Activated CD8-positive, alpha-beta T cell treated with anti-CD3 and anti-CD28 coated beads, Interleukin-2, amount 10 ng/mL, durations not matched to agents 7 days and 5 days (primary cell): ENCODE results near the gene CHD5. TPM values are rescaled to one million over a fixed set of nuclear protein-coding genes. Genes with fewer than 3 reads are reported as not detected.
A peak's percentile ranks its signal among the peaks of the same experiment; 100 is the strongest.

ENCODE experiments used
- ATAC-seq: fragments of 150-1000 bp; cut with Tn5 transposase; one replicate; pipeline ENCODE4 v1.10.0; 2021; ENCODE audit warnings: moderate library complexity
- CTCF ChIA-PET: fragments of 350-600 bp; sonication (Branson Sonifier 250); formaldehyde crosslinking; loops from one replicate; lab custom pipeline; 2021; ENCODE audit warnings: antibody characterized with exemption; lab: Charles Lee
- POLR2A ChIA-PET: fragments of 350-600 bp; sonication (Branson Sonifier 250); formaldehyde crosslinking; loops from one replicate; lab custom pipeline; 2021; ENCODE audit warnings: antibody characterized with exemption; lab: Charles Lee
- DNase-seq: peaks from one replicate; pipeline ENCODE4 v3.0.0-alpha.2; 2020
- H3K27ac Mint-ChIP-seq: one replicate; pipeline ENCODE4 v1.8.0; 2021; ENCODE audit warnings: mild to moderate bottlenecking, mixed read lengths
- H3K27me3 Mint-ChIP-seq: one replicate; pipeline ENCODE4 v1.8.0; 2021; ENCODE audit warnings: low read depth, mixed read lengths
- H3K36me3 Mint-ChIP-seq: one replicate; pipeline ENCODE4 v1.8.0; 2021; ENCODE audit warnings: low read depth, mixed read lengths
- H3K4me1 Mint-ChIP-seq: one replicate; pipeline ENCODE4 v1.8.0; 2021; ENCODE audit warnings: low read depth, mixed read lengths
- H3K4me3 Mint-ChIP-seq: one replicate; pipeline ENCODE4 v1.8.0; 2021; ENCODE audit warnings: mild to moderate bottlenecking, mixed read lengths
- H3K9me3 Mint-ChIP-seq: one replicate; pipeline ENCODE4 v1.8.0; 2022; ENCODE audit warnings: mixed read lengths; ENCODE audit not compliant: insufficient read depth
- total RNA-seq, 2 experiments: library from RNA; stranded (reverse); gene quantifications; one replicate each; pipeline ENCODE4 v1.2.3, GENCODE V29; 2021

CHD5 gene
- total RNA-seq, 2 experiments from 2014 or later: 0.23 to 0.47 TPM

DNA sequence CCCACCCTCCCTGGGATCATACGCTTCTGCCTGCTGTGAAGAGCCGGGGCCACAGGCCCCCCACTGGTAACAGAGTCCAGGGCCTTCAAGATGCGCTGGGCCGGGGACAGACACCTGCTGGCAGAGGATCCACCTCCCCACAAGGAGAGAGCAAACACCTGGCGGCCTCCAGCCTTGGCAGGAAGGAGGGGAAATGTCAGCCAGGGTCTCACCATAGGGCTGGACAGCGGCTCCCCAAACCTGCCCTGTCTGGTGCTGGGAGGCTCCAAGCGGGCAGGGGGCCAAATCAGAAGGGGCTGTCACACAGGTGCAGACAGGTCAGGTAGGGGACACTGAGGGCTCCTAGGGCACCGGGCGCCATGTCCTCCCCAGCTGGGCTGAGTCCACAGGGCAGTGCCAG lies 75.5 kb downstream of the CHD5 start:
- DNase-seq (no peak), ATAC-seq (no peak)
- no peaks in the 10 kb centered on the region for H3K36me3 Mint-ChIP-seq
- CTCF ChIA-PET: no interaction called here
- no peak overlapping the region for H3K27ac Mint-ChIP-seq
- POLR2A ChIA-PET: no interaction called here
- H3K4me1 Mint-ChIP-seq: no peaks in the 10 kb centered on the region
- no peak overlapping the region for H3K4me3 Mint-ChIP-seq
- H3K27me3 Mint-ChIP-seq: peaks cover 5% of the 10 kb centered on the region
- no peaks in the 10 kb centered on the region for H3K9me3 Mint-ChIP-seq

GRCh38 chr1:6103854-6104530 lies 76.1 kb downstream of the CHD5 start:
- Mint-ChIP-seq H3K27ac (no peak overlapping the region), H3K36me3 (peaks cover 2% of the 10 kb centered on the region), H3K4me1 (no peaks in the 10 kb centered on the region), H3K9me3 (no peaks in the 10 kb centered on the region), H3K27me3 (peaks cover 5% of the 10 kb centered on the region), H3K4me3 (no peak overlapping the region)
- ATAC-seq: no peak
- no peak for DNase-seq
- ChIA-PET POLR2A (no interaction called here), CTCF (no interaction called here)

GRCh38 chr1:6103111-6103853 lies 76.8 kb downstream of the CHD5 start:
- Mint-ChIP-seq H3K4me1 (no peaks in the 10 kb centered on the region), H3K27me3 (peaks cover 2% of the 10 kb centered on the region), H3K36me3 (peaks cover 6% of the 10 kb centered on the region), H3K4me3 (no peak overlapping the region), H3K27ac (no peak overlapping the region), H3K9me3 (no peaks in the 10 kb centered on the region)
- POLR2A ChIA-PET: no interaction called here
- DNase-seq (no peak), ATAC-seq (peak; percentile 22)
- CTCF ChIA-PET: no interaction called here

DNA sequence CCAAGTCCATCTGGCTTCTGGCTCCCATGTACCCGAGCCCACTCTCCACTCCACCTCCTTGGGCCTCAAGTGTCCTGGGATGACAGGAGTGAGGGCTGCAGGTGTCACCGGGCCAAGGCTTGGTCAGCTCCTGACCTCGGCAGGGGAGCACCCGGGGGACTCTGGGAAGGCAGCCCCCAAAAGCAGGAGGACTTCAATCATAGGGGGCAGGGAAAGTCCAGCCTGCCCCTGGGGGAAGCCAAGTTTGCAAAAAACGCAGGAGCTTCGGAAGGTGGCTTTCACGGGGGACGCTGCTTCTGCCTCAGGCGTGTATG lies 77.6 kb downstream of the CHD5 start:
- ATAC-seq: no peak
- no peak overlapping the region for H3K4me3 Mint-ChIP-seq
- POLR2A ChIA-PET: no interaction called here

GRCh38 chr1:6101826-6102531 lies 78.1 kb downstream of the CHD5 start:
- CTCF ChIA-PET: no interaction called here
- H3K27me3 Mint-ChIP-seq: no peaks in the 10 kb centered on the region
- no peaks in the 10 kb centered on the region for H3K4me1 Mint-ChIP-seq
- ATAC-seq (peak; percentile 16), DNase-seq (no peak)
- no peak overlapping the region for H3K4me3 Mint-ChIP-seq
- peaks cover 19% of the 10 kb centered on the region for H3K36me3 Mint-ChIP-seq
- H3K27ac Mint-ChIP-seq: no peak overlapping the region
- POLR2A ChIA-PET: interaction anchor here (1.5 kb wide), 1 partner anchor 16 kb away, joined by 3 read pairs; no protein-coding TSS in a partner anchor
- H3K9me3 Mint-ChIP-seq: no peaks in the 10 kb centered on the region

More for the DNA sequence above, 77.6 kb downstream of the CHD5 start:
- CTCF ChIA-PET: no interaction called here
- Mint-ChIP-seq H3K27ac (no peak overlapping the region), H3K9me3 (no peaks in the 10 kb centered on the region), H3K4me1 (no peaks in the 10 kb centered on the region), H3K36me3 (peaks cover 14% of the 10 kb centered on the region), H3K27me3 (no peaks in the 10 kb centered on the region)
- no peak for DNase-seq

DNA sequence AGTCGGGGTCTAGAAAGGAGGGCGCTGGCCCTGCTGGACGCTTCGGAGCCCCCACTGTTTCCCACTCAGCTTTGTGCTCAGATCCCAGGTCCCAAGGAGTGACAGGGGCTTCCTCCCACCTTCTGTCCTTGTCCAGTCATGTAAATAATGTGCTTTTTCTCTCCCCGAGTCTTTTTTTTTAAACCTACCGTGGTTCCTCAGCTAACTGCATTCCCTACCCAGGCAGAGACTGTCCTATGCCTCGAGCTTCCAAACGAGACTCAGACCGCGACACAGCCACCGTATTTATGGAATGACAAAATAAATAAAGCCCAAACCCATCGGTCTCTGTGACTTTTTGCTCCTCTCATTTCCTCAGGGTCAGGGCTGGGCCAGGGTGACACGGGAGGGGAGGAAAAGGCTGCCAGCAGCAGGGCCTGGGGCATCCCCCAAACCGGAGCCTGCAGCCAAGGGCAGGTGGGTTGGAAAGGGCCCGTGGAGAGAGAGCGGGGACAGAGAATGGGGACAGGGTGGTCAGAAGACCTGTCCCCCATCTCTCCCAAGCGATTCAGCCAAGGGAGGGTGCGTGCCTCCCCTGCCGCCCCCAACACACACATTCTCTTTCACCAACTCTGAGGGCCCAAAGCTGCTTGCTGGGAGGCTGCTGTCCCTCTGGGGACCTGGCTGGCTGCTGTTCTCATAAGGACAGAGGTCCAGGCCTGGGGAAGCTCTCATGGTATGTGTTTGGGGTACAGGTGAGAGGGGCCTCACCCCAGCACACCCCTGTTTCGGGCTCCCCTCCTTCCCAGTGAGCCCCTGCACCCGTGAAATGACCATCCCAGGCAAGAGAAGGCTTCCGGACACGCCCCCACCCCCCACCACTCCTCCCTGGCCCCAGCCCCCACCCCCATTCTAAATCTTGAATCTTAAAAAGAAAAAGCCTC lies 79.0 kb downstream of the CHD5 start:
- no peak for DNase-seq
- Mint-ChIP-seq H3K9me3 (no peaks in the 10 kb centered on the region), H3K4me1 (no peaks in the 10 kb centered on the region), H3K27ac (no peak overlapping the region), H3K4me3 (no peak overlapping the region), H3K36me3 (peaks cover 19% of the 10 kb centered on the region), H3K27me3 (no peaks in the 10 kb centered on the region)
- no peak for ATAC-seq
- ChIA-PET POLR2A (interaction anchor here (1.1 to 1.5 kb wide), 2 partner anchors 15 to 34 kb away, joined by 3 read pairs; no protein-coding TSS in a partner anchor), CTCF (no interaction called here)

GRCh38 chr1:6099787-6100765 lies 80.0 kb downstream of the CHD5 start:
- Mint-ChIP-seq H3K36me3 (peaks cover 19% of the 10 kb centered on the region), H3K9me3 (no peaks in the 10 kb centered on the region), H3K4me1 (no peaks in the 10 kb centered on the region), H3K27me3 (no peaks in the 10 kb centered on the region), H3K27ac (no peak overlapping the region), H3K4me3 (no peak overlapping the region)
- no peak for ATAC-seq
- CTCF ChIA-PET: no interaction called here
- POLR2A ChIA-PET: interaction anchor here (1.1 to 1.5 kb wide), 2 partner anchors 14 to 33 kb away, joined by 3 read pairs; no protein-coding TSS in a partner anchor
- peak; percentile 30 for DNase-seq

GRCh38 chr1:6099297-6099696 lies 80.8 kb downstream of the CHD5 start:
- peaks cover 24% of the 10 kb centered on the region for H3K36me3 Mint-ChIP-seq
- CTCF ChIA-PET: no interaction called here
- H3K4me3 Mint-ChIP-seq: no peak overlapping the region
- DNase-seq: no peak
- H3K9me3 Mint-ChIP-seq: no peaks in the 10 kb centered on the region
- no peaks in the 10 kb centered on the region for H3K4me1 Mint-ChIP-seq
- no peak for ATAC-seq
- no peak overlapping the region for H3K27ac Mint-ChIP-seq
- POLR2A ChIA-PET: no interaction called here
- H3K27me3 Mint-ChIP-seq: no peaks in the 10 kb centered on the region

GRCh38 chr1:6098303-6099215 lies 81.6 kb downstream of the CHD5 start:
- Mint-ChIP-seq H3K9me3 (no peaks in the 10 kb centered on the region), H3K36me3 (peaks cover 27% of the 10 kb centered on the region), H3K27me3 (no peaks in the 10 kb centered on the region), H3K4me1 (no peaks in the 10 kb centered on the region), H3K4me3 (no peak overlapping the region), H3K27ac (no peak overlapping the region)
- DNase-seq (no peak), ATAC-seq (no peak)
- ChIA-PET CTCF (no interaction called here), POLR2A (no interaction called here)

- POLR2A ChIA-PET: no interaction called here
- DNase-seq (no peak), ATAC-seq (no peak)
- no peak overlapping the region for H3K4me3 Mint-ChIP-seq
- H3K4me1 Mint-ChIP-seq: no peaks in the 10 kb centered on the region
- H3K27ac Mint-ChIP-seq: no peak overlapping the region
- no peaks in the 10 kb centered on the region for H3K9me3 Mint-ChIP-seq
- H3K36me3 Mint-ChIP-seq: peaks cover 31% of the 10 kb centered on the region
- CTCF ChIA-PET: no interaction called here
- no peaks in the 10 kb centered on the region for H3K27me3 Mint-ChIP-seq
Observed at GRCh38 chr1:6097824-6098223, 82.3 kb downstream of the CHD5 start.
